Measurements from ENCODE around the gene CHST15. TPM values are rescaled to one million over a fixed set of nuclear protein-coding genes. Genes with fewer than 3 reads are reported as not detected.

CHST15 gene
- total RNA-seq, 2 donors from 2014 or later = 7.5 to 14.9 TPM

- H3K9me3 ChIP-seq (ENCODE audit: control insufficient read depth, low read length) = no peaks in the 10 kb centered on the region
- WGBS, 2 experiments (ENCODE audit: insufficient coverage in 1 of 2, insufficient read length in 1 of 2) = 90 to 91% methylated on average over 9 to 14 of the region's 14 CpGs
- H3K9ac ChIP-seq (ENCODE audit: extremely low read depth, low read length, poor library complexity, severe bottlenecking) = no peak overlapping the region
- no peak for DNase-seq
- Mint-ChIP-seq H3K27me3 (ENCODE audit: insufficient read depth) (no peaks in the 10 kb centered on the region), H3K4me3 (no peak overlapping the region), H3K4me1 (no peaks in the 10 kb centered on the region), H3K36me3 (ENCODE audit: low read depth) (no peaks in the 10 kb centered on the region), H3K9me3 (no peaks in the 10 kb centered on the region), H3K27ac (no peak overlapping the region)
- H3K4me1 ChIP-seq (ENCODE audit: control insufficient read depth, insufficient read depth, low read length) = no peaks in the 10 kb centered on the region
- H3K36me3 ChIP-seq (ENCODE audit: control insufficient read depth, insufficient read depth, low read length) = no peaks in the 10 kb centered on the region
- TF ChIP-seq, protein P1, sequence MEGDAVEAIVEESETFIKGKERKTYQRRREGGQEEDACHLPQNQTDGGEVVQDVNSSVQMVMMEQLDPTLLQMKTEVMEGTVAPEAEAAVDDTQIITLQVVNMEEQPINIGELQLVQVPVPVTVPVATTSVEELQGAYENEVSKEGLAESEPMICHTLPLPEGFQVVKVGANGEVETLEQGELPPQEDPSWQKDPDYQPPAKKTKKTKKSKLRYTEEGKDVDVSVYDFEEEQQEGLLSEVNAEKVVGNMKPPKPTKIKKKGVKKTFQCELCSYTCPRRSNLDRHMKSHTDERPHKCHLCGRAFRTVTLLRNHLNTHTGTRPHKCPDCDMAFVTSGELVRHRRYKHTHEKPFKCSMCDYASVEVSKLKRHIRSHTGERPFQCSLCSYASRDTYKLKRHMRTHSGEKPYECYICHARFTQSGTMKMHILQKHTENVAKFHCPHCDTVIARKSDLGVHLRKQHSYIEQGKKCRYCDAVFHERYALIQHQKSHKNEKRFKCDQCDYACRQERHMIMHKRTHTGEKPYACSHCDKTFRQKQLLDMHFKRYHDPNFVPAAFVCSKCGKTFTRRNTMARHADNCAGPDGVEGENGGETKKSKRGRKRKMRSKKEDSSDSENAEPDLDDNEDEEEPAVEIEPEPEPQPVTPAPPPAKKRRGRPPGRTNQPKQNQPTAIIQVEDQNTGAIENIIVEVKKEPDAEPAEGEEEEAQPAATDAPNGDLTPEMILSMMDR (conservative IDR thresholded peaks at IDR 0.05) = no peak
- no peaks in the 10 kb centered on the region for H3K27me3 ChIP-seq (ENCODE audit: control insufficient read depth, insufficient read depth, low read length, poor library complexity, severe bottlenecking)
- no peak overlapping the region for H3K4me3 ChIP-seq (ENCODE audit: low read length)
- H3K27ac ChIP-seq (ENCODE audit: low read depth, low read length) = no peak overlapping the region
Observed at GRCh38 chr10:124127965-124128810, 34.8 kb upstream of the CHST15 start.

DNA sequence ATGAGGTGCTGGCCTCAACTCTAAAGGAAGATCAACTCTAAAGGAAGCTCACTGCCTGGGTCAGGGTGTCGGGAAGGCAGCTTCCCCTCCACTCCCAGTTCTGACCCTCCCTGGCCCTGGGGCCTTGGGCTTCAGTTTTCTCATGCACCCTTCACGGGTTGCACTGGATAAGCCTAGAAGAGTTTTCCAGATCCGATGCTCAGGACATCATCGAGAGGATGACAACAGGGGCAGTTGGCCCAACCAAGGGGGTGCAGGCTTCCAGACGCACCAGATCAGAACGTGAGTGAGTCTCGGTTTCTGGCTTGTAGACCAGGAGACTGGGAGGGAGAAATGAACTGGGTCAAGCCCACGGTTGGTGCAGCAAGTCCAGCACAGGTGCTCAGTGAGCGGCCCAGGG is 34.2 kb upstream of the CHST15 start:
- H3K27ac ChIP-seq (ENCODE audit: low read depth, low read length) = no peak overlapping the region
- no peaks in the 10 kb centered on the region for H3K27me3 Mint-ChIP-seq (ENCODE audit: insufficient read depth)
- no peak overlapping the region for H3K27ac Mint-ChIP-seq
- WGBS, 2 experiments (ENCODE audit: insufficient coverage in 1 of 2, insufficient read length in 1 of 2) = 86 to 89% methylated on average over 9 of the region's 9 CpGs
- no peak overlapping the region for H3K4me3 Mint-ChIP-seq
- H3K4me3 ChIP-seq (ENCODE audit: low read length) = no peak overlapping the region
- H3K9me3 ChIP-seq (ENCODE audit: control insufficient read depth, low read length) = no peaks in the 10 kb centered on the region
- H3K36me3 ChIP-seq (ENCODE audit: control insufficient read depth, insufficient read depth, low read length) = no peaks in the 10 kb centered on the region
- H3K4me1 ChIP-seq (ENCODE audit: control insufficient read depth, insufficient read depth, low read length) = no peaks in the 10 kb centered on the region
- no peaks in the 10 kb centered on the region for H3K9me3 Mint-ChIP-seq
- no peak overlapping the region for H3K9ac ChIP-seq (ENCODE audit: extremely low read depth, low read length, poor library complexity, severe bottlenecking)
- peaks cover 2% of the 10 kb centered on the region for H3K4me1 Mint-ChIP-seq
- DNase-seq = no peak
- TF ChIP-seq, protein P1 (conservative IDR thresholded peaks at IDR 0.05) = no peak
- no peaks in the 10 kb centered on the region for H3K27me3 ChIP-seq (ENCODE audit: control insufficient read depth, insufficient read depth, low read length, poor library complexity, severe bottlenecking)
- no peaks in the 10 kb centered on the region for H3K36me3 Mint-ChIP-seq (ENCODE audit: low read depth)

GRCh38 chr10:124126983-124127385 is 33.6 kb upstream of the CHST15 start:
- DNase-seq = no peak
- peaks cover 2% of the 10 kb centered on the region for H3K4me1 Mint-ChIP-seq
- H3K36me3 Mint-ChIP-seq (ENCODE audit: low read depth) = no peaks in the 10 kb centered on the region
- Histone ChIP-seq H3K27ac (ENCODE audit: low read depth, low read length) (no peak overlapping the region), H3K36me3 (ENCODE audit: control insufficient read depth, insufficient read depth, low read length) (no peaks in the 10 kb centered on the region), H3K4me3 (ENCODE audit: low read length) (no peak overlapping the region), H3K27me3 (ENCODE audit: control insufficient read depth, insufficient read depth, low read length, poor library complexity, severe bottlenecking) (no peaks in the 10 kb centered on the region), H3K4me1 (ENCODE audit: control insufficient read depth, insufficient read depth, low read length) (no peaks in the 10 kb centered on the region), H3K9me3 (ENCODE audit: control insufficient read depth, low read length) (no peaks in the 10 kb centered on the region), H3K9ac (ENCODE audit: extremely low read depth, low read length, poor library complexity, severe bottlenecking) (no peak overlapping the region)
- 85 to 91% methylated on average over 7 to 9 of the region's 9 CpGs for WGBS, 2 experiments (ENCODE audit: insufficient coverage in 1 of 2, insufficient read length in 1 of 2)
- H3K4me3 Mint-ChIP-seq = no peak overlapping the region
- TF ChIP-seq, protein P1 (conservative IDR thresholded peaks at IDR 0.05) = no peak
- H3K9me3 Mint-ChIP-seq = no peaks in the 10 kb centered on the region
- H3K27me3 Mint-ChIP-seq (ENCODE audit: insufficient read depth) = no peaks in the 10 kb centered on the region
- no peak overlapping the region for H3K27ac Mint-ChIP-seq
